Omental fat pad (tissue), 4 donors: ENCODE data around the gene KIFC3. TPM values are rescaled to one million over a fixed set of nuclear protein-coding genes. Genes with fewer than 3 reads are reported as not detected.

Experiments used
- ATAC-seq: fragments of 150-250 bp; one replicate; pipeline ENCODE4 v1.9.1; 2016; ENCODE audit warnings: mild to moderate bottlenecking, moderate library complexity; ENCODE audit not compliant: low FRiP score
- DNase-seq: peaks from one replicate; pipeline ENCODE4 v3.0.0-alpha.2; 2019; ENCODE audit warnings: low spot score
- total RNA-seq, 4 donors: library from RNA; depleted of rRNA; stranded (reverse); fragments of >200 nt; gene quantifications; one replicate each; pipeline ENCODE4 v1.1.0, GENCODE V29; 2016
- TF ChIP-seq, protein P1 (sequence below), 3 donors: fragments of 450-650 bp; IDR thresholded peaks; one replicate each; pipeline ENCODE4 v1.5.1; 2016 to 2017; ENCODE audit warnings: antibody characterized with exemption in 3 of 3, mild to moderate bottlenecking in 3 of 3, moderate library complexity in 2 of 3

The KIFC3 gene
- total RNA-seq, 4 donors from 2014 or later: 41.5 to 96.9 (median 58.9) TPM

DNA sequence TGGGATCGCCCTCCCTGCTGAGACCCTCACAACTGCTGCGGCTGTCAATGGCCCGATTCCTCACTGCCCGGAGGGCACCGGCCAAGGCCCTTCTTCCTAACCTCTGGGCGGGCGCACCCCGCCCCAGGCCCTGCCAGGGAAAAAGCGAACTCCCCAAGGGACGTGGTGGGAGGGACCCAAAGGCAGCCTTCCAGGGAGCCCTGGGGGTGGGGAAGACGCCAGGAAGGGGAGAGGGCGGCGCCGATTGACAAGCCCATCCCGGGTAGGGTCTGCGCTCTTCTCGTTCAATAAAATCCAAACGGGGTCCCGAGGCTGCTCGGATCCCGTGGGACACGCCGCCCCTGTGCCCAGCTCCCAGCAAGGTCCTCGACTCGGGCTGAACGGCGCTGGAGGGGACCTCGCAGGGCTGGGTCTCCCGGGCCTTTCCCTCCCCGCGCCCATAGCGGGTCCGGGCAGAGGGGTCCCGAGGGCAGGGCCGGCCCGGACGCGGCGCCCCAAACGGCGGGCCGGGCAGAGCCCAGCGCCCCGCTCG, 416 bp downstream of the KIFC3 start:
- TF ChIP-seq, protein P1, sequence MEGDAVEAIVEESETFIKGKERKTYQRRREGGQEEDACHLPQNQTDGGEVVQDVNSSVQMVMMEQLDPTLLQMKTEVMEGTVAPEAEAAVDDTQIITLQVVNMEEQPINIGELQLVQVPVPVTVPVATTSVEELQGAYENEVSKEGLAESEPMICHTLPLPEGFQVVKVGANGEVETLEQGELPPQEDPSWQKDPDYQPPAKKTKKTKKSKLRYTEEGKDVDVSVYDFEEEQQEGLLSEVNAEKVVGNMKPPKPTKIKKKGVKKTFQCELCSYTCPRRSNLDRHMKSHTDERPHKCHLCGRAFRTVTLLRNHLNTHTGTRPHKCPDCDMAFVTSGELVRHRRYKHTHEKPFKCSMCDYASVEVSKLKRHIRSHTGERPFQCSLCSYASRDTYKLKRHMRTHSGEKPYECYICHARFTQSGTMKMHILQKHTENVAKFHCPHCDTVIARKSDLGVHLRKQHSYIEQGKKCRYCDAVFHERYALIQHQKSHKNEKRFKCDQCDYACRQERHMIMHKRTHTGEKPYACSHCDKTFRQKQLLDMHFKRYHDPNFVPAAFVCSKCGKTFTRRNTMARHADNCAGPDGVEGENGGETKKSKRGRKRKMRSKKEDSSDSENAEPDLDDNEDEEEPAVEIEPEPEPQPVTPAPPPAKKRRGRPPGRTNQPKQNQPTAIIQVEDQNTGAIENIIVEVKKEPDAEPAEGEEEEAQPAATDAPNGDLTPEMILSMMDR (IDR thresholded peaks at IDR 0.05): no peak
- peak; percentile 1 for ATAC-seq
- DNase-seq: no peak

DNA sequence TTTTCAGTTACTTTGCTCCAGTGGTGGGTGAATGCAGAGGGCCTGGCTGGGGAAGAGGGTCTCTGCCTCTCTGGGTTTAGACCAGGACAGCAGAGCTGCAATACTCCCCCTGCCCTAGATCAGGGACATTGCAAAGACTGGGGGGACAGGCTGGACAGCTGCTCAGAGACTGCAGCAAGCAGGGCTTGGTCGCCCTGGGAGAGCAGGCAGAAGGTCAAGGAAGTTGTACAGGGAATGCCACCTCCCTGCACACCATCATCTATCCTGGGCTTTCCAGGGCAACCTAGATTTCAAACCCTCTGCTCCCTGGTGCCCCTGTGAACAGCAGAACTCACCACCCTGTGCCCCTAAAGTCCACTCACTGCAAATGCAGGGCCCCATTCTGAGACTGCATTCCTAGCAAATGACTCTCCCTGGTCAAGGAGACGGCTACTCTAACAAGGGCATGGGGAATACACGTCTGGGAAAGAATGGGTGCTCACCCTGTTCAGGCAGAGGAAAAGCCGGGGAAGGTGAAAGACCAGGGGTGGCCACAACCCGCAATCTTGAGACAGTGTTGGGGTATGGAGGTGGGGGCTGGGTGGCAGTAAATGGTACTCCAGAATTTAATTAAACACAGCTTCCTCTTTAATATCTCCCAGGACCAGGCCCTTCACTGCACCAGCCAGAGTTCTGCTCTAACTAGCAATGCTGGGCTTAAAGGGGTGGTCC, 1.0 kb downstream of the KIFC3 start:
- no peak for DNase-seq
- ATAC-seq: no peak
- TF ChIP-seq, protein P1 (IDR thresholded peaks at IDR 0.05): no peak

DNA sequence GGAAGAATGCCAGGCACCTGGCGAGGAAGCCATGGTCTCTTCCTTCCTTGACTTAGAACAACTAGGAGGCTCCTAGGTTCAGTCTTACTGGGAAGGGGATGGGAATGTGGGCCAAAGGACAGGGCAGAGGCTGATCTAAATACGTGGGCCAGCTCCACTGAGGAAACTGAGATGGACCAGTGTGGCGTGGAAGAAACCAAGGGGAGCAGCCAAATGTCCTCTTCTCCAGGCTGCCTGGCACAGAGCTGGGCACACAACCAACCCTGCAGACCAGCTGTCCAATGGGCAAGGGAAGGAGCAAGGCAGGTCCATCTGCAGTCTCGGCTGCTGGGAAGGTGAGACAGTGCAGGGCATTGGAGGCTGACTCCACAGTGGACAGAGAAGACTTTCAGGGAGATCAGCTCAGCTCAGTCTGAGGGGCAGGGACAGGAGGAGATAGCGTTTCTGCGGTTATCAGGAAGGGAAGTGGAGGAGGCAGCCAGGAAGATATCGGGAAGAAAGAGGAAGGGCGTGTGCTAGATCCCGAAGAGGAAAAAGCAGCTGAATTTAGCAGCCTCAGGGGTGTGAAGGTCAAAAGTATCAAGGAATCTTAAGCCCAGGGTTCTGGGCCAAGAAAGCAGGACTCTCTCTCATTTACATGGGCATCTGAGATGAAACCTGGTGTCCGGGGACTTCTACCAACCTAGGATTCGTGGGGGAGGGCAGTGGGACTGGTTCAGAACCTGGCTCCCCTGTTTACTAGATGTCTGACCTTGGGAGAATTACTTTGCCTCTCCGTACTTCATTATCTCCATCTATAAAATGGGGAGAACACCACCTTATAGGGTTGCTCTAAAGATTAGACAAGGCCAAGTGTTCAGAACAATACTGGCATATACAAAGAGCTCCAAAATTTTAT, 1.8 kb downstream of the KIFC3 start:
- DNase-seq (no peak), ATAC-seq (no peak)
- TF ChIP-seq, protein P1 (IDR thresholded peaks at IDR 0.05): no peak

DNA sequence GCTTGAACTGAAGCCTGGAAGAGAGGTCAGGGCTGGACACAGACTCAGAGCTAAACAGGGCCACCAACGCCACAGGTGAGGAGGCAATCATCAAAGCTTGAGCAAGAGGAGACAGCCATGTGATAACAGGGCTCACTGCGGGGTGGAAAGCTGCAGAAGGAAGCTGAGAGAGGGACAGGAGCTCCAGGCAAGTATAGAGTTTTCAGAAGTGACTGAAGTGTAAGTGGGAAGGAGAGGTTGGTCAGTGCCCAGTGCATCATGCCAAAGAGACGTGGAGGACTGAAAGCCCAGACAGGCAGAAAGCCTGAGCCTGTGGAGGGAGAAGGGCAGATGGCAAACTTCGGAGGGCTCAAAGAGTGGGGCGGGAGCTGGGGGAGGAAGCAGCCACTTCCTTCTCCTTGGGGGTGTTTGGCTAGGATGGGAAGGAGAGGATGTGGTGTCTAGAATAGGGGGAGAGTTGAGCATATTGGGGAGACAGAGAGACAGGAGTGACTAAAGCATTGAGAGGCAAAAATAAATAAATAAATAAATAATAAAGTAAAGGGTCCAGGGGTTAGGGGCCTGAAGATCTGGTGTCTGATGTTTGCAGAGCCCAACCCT, 2.6 kb downstream of the KIFC3 start:
- DNase-seq: no peak
- ATAC-seq: no peak
- TF ChIP-seq, protein P1 (IDR thresholded peaks at IDR 0.05): no peak

DNA sequence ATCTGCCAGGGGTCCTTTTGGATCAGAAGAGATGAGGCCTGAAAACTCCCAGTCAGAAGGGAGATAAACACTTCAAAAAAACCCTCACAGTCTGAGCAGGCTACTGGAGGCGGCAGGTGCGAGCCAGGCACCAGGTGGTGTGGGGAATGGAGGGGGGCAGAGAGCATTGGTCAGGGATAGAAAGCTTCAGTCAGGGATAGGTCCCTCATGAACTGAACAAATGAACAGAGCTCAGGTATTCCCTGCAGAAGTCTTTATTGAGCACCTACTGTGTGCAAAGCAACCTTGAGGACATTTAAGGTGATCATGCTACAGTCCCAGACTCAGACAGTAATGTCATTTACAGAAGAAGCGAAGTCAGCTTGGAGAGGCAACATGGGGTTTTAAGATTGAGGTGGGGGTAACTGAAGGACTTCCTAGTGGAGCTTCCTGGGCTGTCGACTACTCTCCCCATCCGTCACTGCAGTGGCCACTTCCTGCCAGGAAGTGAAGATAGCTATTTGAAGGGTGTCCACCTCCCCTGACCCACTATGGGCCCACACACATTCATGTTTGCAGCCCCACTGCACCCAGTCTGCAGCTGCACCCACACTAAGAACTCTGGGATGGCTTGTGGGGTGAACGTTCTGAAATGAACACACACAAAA, 3.2 kb downstream of the KIFC3 start:
- TF ChIP-seq, protein P1 (IDR thresholded peaks at IDR 0.05): no peak
- DNase-seq: no peak

DNA sequence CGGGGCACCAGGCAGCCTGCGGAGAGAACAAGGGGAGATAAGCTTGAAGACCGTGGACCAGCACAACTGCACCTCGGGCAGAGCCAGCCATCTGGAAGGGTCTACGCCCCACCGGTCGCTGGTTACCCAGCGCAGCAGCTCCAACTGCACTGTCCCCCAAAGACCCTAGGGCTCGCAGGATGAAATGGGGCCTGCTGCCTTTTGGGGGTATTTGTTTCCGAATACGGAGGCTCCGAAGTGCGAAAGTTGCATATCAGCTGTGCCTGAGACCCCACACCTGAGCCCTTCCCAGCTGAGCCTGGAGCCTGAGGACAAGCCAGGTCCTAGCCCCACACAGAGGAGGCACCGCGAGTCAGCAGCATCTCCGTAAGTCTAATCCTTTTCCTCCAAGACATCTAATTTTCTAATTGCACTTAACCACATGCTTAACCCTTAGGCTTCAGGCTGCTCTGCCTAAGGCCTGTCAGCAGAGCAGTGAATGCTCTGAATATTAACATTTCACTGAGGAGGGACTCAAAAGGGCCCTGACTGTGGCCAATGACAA, 4.0 kb downstream of the KIFC3 start:
- no peak for ATAC-seq
- no peak for DNase-seq
- TF ChIP-seq, protein P1 (IDR thresholded peaks at IDR 0.05): no peak

More for the DNA sequence above, 3.2 kb downstream of the KIFC3 start:
- no peak for ATAC-seq
